ENCODE results near the gene SLC41A2.
"Not testable (repeated sequence)": the region's sequence is repeated elsewhere in the genome, so short reads cannot be mapped to it uniquely, and the experiment has no call there.

The SLC41A2 gene

DNA sequence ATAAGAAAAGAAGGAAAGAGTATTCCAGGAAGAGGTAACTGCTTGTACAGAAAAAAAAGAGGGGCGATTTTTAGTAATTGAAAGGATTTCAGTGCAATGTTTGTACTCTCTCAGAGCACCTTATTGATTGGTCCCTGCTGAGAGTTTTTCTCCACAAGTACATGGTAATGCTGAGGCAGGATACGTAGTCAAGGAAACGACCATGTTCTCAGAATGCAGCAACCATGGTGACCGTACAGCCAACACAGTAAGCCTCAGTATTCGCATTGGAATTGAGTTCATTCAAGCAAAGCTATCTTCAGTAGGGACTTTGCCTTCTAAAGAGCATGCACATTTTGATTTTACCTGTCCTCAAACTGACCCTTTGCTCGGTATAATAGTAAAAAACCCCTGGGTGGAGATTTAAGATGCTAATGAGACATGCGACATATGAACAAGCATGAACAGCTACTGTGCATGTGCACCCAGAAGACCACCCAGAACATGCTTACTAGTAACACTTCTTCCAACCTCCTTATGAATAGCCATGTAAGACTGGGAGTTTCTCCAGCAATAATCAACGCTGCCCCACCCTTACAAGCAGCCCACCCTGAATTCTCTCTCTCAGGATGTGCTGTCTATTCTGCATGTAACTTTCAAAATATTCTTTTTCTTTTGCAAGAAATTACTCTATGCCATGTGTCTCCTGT lies 6.2 kb upstream of the SLC41A2 start:
- DNase-seq = no peak

DNA sequence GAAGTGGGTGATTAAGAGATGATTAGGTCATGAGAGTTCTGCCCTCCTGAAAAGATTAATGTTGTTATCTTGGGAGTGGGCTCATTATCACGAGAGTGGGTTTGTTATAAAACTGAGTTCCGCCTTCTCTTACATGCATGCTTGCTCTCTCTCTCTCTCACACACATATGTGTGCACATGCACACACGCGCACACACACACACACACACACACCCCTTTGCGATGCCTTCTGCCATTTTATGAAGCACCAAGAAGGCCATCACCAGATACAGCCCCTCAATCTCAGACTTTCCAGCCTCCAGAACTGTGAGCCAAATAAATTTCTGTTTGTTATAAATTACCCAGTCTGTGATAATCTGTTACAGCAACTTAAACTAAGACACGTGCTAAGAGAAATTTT lies 5.7 kb upstream of the SLC41A2 start:
- DNase-seq = no peak

DNA sequence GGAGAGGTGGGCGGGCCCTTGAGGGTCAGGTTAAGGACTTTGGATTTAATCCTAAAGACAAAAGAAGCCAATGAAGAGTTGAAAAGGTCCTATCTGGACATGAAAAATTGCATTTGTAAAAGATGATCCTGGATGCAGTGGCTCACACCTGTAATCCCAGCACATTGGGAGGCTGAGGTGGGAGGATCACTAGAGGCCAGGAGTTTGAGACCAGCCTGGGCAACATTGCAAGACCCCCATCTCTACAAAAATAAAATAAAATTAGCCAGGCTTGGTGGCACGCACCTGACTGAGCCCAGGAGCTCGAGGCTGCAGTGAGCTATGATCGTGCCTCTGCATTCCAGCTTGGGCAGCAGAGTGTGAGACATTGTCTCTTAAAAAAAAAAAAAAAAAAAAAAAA lies 2.4 kb upstream of the SLC41A2 start:
- DNase-seq = no peak

DNA sequence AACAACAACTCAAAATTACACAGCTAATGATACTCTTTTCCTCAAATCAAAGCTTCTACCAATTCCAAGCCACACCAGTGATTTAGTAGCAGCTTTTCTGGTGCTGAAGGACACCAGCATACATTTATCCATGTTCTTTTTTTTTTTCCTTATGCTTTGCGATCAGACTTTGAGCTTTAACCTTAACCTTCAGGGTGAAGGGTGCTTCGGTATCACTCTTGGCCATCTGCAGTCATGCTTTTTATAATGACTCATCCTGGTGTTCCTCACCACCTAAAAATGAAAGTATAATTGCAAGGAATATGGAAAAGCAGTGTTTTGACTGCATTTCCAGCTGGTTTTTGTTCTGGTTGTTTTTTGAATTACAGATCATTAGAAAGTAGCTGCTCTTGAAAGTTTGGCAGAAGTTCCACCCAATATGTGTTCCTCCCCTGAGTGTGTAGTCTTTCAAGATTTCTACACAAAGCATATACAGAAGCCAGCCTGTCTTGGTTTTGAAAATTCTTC lies 1.3 kb upstream of the SLC41A2 start:
- no peak for DNase-seq

DNA sequence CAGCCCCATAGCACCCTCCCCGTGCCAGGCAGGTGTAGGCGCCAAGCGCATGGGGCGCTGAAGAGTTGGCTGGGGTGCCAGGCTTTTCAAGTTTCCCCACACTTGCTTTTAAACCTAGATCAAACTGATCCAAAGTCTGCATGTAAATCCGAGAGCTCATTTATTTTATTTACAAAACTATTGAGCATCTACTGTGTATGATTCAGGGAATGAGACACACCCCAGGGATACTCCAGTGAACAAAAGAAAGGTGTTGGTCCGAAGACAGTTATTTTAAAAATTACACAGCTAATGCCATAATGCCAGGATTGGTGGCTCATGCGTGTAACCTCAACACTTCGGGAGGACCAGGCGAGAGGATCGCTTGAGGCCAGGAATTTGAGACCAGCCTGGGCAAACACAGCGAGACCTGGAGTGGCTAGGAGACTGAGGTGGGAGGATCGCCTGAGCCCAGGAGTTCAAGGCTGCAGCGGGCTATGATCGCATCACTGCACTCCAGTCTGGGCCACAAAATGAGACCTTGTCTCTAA lies 780 bp upstream of the SLC41A2 start:
- DNase-seq = peak in 1 of 2 experiments; percentile 45

DNA sequence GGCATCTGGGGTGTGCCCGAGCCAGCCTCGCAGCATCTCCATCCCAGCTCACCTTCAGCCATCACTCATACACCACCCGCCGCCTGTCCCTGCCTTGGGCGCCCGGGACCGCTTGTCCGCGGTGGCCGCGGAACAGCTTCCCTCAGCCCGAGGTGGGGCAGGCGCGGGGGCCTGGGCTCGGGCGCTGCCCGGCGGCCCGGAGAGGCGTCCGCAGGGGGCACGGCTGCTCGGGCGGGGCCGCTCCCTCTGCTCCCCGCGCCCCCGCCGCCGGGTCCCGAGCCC lies 430 bp downstream of the SLC41A2 start:
- peak; percentile 12 to 50 for DNase-seq

DNA sequence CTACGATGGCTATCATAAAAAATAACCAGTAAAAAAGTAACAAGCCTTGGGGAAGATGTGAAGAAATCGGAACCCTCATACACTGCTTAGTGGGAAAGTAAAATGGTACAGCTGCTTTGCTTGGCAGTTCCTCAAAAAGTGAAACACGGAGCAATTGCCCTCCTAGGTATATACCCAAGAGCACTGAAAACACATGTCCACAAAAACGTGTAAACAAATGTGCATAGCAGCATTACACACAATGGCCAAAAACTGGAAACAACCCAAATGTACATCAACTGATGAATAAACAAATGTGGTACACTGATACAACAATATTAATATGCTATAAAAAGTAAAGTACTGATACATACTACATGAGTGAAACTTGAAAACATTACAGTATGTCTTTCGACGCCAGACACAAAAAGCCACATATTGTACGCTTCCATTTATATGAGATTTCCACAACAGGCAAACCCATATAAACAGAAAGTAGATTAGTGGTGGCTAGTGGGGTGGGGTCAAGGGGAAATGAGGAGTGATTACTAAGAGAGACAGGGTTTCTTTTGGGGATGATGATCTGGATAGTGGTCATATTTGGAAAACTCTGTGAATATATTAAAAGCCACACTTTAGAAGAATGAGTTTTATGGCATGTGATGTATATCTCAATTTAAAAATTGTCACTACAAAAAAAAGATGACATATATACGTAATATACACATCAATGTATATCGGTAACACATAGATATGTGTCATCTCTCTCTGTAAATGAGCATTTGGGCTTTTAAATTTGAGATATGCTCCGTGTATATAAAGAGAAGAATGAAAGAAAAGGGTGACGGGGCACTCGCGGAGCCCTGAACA lies 996 bp downstream of the SLC41A2 start:
- DNase-seq = no peak

DNA sequence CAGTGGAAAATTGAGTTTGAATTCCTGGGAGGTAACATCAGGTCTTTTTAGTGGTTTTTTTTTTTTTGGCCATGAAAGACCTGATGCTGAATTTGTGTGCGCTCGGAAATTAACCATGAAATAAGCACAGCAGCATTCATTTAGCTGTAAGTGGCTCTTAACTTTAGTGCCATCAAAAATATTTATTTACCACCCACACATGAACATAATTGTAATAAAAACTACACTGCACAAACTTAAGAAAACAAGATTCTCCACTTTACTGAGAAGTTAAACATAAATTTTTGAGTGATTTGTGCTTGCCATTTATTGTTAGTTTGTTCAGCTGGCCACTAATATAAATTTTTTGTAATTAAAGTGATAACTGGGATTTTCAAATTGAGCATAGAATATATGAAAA lies 2.4 kb downstream of the SLC41A2 start:
- DNase-seq = no peak

DNA sequence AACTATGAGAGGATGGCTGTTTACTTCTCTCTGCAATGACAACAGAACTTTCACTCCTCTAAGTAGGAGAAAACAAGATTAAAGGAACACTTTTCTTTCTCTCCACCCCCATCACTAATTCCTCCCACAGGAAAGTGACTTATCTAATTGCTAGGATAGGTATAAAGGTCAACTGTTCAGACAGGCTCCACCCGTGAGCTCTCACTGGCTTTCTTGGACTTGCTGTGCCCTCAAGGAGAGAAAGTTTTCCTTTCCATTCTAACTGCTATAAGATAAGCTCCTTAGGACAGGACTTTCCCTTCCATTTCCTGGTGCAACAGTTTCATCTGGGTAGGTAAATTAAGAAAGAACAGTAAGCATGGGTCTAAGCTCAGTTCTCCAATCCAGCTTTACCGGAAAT lies 4.8 kb downstream of the SLC41A2 start:
- no peak for DNase-seq

DNA sequence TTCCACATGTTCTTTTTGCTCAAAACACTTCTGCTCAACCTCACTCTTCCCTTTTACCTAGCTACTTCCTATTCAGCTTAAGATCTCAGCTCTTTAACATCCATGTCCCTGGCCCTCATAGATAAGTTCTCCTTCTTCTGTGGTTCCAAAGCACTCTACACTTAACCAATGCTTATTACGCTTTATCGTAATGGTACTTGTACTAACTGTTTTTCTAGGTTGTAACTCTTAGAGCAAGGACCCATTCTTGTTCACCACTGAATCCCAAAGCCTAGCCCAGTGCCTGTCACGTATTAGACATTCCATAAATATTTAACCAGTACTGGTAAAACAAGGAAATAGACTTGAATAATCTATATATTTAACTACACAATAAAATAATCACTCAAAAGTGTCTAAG lies 5.3 kb downstream of the SLC41A2 start:
- DNase-seq = no peak

DNA sequence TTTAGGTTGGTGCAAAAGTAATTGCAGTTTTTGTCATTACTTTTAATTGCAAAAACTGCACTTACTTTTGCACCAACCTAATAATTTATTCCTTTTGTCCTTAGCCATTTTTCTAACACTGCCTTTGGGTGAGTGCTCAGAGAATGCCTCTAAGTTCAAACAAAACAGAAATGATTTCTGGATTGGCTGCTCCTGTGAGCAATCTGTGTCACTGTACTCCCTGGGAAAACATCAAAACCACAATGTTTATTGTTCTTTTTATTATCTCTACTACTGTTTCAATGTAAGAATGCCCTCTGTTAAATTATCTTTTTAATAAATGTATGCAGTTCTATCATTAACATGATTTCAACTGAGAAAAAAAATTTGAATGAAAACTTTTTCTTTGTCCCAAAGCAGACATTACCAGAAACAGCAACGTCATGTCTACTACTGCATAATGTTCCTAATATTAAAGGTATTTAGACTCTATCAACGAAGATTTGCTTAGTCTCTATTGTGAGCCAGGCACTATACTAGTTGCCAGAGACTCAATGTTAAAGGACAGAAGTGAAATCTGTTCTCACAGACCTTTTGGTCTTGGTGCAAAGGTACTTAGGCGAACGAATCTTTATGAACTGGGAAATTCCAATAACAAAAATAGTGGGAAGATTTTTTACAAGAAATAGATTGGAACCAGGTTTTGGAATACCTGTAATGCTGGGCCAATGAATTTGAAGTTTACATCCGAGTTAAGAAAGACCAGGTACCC lies 6.2 kb downstream of the SLC41A2 start:
- DNase-seq = no peak

DNA sequence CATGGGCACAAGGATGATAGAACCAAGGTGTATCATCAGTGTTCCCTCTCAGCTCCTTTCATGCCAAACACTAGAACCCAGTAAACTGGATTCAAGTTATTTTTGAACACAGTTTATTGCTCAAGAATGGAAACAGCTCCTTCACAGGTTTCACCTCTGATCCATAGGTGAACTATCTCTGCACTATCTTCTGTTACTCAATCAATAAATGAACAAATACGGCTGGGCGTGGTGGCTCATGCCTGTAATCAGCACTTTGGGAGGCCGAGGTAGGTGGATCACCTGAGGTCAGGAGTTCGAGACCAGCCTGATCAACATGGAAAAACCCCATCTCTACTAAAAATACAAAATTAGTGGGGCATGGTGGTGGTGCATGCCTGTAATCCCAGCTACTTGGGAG lies 9.4 kb downstream of the SLC41A2 start:
- DNase-seq = not testable (repeated sequence)

DNA sequence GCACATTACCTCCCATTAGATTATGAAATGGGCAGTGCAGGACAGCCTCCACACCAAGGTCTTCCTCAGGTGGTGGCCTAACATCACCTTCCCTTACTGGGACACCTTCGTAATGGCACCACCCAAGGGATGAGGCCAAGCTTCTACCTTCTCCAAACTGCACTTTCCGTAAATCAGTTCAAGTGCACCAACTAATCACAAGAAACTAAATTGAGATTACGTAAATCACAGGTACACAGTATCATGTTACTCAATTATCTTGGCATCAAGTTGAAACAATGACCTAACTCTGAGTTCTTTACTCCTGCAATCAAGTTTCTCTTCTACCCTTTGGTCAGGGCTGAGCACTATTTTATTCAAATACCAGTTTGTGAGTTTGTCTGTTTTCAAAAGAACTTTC lies 13.8 kb downstream of the SLC41A2 start:
- no peak for DNase-seq

DNA sequence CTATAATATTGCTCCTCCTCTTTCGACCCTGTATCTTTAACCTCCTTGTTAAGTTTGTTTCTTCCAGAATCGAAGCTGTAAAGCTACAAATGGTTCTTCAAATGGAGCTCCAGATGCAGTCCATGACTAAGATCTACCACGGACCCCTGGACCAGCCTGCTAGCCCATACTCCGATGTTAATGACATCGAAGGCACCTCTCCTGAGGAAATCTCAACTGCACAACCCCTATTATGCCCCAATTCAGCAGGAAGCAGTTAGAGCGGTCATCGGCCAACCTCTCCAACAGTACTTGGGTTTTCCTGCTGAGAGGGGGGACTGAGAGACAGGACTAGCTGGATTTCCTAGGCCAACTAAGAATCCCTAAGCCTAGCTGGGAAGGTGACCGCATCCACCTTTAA lies 14.7 kb downstream of the SLC41A2 start:
- DNase-seq = not testable (repeated sequence)

DNA sequence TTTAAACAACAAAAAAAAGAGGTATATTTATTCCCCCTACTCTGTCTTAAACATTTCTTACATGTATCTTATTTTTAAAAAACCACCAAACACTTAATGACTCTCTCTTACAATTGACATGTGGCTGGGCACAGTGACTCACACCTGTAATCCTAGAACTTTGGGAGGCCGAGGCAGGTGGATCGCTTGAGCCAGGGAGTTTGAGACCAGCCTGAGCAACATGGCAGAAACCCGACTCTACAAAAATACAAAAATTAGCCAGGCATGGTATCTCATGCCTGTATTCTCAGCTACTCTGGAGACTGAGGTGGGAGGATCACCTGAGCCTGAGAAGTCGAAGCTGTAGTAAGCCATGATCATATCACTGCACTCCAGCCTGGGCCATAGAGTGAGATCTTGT lies 16.0 kb downstream of the SLC41A2 start:
- no peak for DNase-seq

DNA sequence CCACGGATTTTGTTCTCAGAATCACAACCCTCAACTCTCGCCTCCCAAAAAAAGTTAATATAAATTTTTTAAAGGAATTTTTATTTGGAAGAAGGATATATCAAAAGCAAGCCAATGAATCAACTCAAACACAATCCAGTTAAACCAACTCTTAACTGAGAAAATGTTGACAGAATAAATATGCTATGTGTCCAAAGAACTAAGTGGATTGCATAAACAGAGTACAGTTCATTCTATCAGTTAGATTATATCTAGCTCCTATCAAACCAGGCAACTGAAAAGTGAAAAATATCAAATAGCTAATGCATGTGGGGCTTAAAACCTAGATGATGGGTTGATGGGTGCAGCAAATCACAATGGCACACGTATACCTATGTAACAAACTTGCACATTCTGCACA lies 16.6 kb downstream of the SLC41A2 start:
- no peak for DNase-seq

DNA sequence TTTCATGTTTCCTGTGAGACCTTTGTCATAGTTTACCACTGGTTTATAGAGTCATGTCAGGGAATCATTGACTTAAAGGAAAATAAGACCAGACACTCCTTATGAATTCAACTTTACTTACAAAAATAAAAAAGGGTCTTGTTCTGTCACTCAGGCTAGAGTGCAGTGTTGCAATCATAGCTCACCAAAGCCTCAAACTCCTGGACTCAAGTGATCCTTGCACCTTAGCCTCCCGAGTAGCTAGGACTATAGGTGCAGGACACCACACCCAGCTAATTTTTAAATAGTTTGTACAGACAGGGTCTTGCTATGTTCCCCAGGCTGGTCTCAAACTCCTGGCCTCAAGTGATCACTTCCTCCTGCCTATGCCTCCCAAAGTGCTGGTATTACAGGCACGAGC lies 19.0 kb downstream of the SLC41A2 start:
- no peak for DNase-seq

DNA sequence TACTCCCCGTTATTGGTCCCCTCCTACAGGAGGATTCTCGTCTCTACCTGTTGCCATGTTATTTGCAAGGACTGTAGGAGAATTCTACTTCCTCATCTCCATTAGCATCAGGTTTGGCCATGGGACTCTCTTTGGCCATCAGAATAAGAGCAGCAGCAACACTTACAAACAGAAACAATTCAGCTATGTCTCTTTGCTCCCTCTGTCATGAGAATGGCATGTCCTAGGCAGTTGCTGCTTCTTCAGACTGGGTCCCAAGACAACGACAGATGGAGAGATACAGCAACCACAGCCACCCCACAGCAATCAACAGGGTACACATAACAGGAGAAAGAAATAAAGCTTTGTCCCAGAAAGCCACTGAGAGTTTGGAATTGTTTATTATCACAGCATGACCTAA lies 19.7 kb downstream of the SLC41A2 start:
- DNase-seq = no peak

DNA sequence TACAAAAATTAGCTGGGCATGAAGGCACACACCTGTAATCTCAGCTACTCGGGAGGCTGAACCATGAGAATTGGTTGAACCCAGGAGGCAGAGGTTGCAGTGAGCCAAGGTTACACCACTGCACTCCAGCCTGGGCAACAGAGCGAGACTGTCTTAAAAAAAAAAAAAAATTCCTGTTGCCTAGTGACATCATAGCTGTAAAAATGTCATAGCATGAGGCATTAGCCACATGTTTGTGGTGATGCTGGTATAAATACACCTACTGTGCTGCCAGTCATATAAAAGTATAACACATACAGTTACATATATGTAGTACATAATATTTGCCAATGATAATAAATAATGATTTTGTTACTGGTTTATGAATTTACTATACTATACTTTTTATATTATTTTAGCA lies 22.2 kb downstream of the SLC41A2 start:
- no peak for DNase-seq

DNA sequence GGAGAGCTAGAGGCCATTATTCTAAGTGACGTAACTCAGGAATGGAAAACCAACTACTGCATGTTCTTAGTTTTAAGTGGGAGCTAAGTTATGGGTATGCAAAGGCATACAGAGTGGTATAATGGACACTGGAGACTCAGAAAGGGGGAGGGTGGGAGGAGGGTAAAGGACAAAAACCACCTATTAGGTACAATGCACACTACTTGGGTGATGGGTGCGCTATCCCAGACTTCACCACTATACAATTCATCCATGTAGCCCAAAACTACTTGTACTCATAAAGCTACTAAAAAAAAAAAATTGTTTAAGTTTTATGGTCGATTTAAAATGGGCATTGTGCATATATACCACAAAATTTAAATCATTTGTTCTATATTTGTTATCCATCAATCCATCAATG lies 24.3 kb downstream of the SLC41A2 start:
- DNase-seq = no peak

DNA sequence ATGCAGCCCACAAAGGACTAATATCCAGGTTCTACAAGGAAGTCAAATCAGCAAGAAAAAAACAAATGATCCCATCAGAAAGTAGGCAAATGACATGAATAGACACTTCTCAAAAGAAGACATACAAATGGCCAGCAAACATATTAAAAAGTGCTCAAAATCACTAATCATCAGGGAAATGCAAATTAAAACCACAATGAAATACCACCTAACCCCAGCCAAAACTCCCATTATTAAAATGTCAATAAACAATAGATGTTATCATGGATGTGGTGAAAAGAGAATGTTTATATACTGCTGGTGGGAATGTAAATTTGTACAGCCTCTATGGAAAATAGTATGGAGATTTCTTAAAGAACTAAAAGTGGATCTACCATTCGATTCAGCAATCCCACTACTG lies 25.0 kb downstream of the SLC41A2 start:
- DNase-seq = no peak

DNA sequence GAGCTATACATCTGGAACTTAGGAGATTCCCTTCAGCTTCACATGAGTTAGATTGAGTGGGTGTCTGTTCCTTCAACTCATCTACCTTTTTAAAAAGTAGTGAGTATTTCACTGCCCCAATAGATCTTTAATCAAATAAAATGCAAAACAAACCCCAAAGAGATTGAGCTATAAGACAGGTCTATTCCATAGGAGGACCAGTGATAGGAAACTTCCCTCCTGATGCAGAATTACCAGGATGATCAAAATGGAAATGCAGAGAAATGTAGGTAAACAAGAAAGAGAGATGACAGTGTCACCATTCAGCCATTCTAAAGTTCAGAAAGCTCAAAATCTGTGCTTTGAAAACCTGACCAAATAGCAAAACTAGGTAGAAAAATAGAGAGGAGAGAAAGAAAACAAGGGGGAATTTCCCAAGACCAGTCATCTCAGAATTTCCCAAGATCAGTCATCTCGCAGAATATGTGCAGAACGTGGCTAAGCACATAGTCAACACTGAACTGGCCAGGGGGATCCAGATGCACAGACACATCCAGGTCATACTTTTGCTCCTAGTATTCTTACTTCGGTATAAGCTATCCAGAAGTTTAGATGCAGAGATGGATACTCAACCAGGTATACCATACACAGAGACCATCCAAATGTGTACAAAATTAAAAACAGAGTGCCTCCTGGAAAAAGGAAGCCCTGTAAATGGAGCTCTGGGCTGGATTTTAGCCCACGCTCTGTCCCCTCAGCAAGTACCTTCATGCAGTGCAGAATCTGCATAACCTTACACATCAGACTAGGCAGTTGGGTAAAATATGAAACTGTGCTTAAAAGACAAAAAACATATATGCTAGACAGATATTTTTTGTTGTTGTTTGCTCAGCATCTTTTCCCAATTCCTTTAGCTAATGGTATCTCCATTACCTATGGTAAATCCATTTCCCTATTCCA lies 27.4 kb downstream of the SLC41A2 start:
- DNase-seq = no peak
